Activated naive CD4-positive, alpha-beta T cell treated with anti-CD3 and anti-CD28 coated beads, Interleukin-2, amount 50 U/mL, for 16 hours (primary cell): ENCODE measurements around the gene DROSHA.
"Not testable (repeated sequence)": the region's sequence is repeated elsewhere in the genome, so short reads cannot be mapped to it uniquely, and the experiment has no call there.

Experiments used
- DNase-seq: peaks from one replicate; pipeline ENCODE4 v3.0.0-alpha.2; 2020

DROSHA gene

DNA sequence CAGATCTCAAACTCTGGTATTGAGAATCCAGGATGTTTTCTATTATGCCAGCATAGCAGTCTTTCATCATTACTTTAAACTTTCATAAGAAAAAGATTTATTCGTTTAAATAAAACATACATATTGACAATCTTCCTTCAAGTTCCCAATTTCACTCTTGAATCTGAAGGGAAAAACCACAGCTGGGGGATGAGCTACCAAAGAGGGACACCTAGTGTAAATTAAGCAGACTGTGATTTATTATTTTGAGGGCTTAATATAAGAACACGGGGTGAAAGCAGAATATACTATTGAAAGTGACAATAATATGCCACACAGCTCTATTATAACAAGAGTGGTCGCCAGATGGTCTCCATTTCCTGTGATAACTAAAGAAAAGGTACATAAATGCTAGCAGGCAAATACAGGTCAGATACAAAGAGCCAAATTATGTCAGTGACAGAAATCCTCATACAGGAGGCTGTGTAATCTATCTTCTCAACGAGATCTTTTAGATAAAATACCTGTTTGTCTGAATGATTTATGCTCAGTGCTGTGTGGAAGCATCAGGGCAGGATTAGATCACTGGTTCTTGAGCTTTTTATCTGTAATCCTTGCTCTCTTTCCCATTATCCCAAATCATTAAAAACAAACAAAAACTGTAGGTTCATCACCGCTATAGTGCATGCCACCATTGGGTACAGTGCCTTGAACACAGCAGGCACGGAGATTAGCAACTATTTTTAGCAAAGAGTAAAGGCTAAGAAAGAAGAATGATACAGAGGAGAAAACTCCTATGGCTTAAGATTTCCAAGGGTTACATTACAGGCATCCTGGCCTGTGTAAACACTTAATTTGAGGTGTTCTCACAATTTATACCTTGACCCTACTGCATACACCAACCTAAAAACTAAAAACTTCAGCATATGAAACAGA, 116.6 kb downstream of the DROSHA start:
- no peak for DNase-seq

DNA sequence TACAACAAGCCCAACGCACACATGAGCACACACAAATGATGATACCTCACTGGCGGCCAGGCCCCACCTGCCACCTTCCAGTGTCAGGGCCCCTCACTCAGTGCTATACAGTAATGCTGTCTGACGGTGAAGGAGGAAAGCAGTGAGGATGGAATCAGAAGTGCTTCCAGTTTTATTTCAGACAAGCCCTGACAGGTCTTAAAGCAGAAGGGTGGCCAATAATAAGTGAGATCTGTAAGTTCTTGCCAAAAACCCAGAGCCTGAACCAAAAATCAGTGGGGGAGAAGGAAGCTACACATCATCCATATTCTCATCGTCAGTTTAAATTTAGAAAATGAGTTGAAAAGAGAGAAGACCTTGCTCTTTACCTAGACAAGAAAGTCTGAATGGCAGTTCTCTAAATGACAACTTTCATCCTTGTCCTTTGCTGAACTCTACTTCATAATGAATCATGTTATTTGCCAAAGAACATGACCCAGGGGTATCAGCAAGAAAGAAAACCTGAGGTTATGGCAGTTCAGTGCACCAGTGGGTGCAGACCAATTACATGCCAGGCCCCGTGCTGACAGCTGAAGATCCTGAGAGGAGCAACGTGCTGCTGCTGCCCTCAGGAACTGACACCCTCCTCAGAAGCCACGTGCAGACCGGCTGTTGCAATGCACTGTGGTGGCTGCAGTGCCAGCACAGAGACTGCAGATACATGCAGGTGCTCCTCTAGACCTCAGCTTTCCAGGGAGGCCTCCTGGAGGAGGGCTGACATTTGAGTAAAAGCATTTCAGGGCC, 118.7 kb downstream of the DROSHA start:
- no peak for DNase-seq

DNA sequence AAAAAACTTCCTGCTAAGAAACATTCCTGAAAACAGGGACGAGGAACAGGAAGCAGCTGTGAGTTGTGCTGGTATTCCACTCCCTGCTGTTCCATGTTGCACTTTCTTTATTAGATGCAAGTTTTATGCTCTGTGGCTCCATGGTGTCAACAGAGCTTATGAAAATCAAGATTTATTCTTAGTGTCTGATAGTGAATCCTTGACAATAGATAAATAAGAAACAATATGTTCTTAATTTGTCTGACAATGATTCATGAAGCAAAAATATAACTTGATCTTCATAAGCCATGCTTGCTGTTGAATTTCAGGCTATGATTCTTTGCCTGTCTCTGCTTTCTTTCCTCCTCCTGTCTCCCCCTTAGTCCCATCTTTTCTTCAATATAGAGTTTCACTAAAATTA, 119.6 kb downstream of the DROSHA start:
- no peak for DNase-seq

DNA sequence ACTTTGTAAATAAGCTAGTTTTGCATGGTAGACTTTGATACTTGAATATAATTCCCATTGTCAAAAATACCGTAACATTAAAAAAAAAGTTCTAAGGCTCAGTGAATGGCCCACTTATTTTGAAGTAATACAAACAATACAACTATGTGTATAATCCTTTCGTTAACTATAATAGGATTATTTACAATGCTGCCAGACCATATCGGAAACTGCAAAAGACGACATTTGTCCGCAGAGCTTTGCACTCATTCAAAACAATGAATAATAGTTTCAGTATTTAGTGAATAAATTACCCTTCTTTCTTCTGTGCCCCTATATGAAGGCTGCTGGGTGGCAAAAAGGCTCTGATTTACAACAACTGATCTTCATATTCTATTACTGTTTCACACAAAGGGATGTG, 121.8 kb downstream of the DROSHA start:
- no peak for DNase-seq

DNA sequence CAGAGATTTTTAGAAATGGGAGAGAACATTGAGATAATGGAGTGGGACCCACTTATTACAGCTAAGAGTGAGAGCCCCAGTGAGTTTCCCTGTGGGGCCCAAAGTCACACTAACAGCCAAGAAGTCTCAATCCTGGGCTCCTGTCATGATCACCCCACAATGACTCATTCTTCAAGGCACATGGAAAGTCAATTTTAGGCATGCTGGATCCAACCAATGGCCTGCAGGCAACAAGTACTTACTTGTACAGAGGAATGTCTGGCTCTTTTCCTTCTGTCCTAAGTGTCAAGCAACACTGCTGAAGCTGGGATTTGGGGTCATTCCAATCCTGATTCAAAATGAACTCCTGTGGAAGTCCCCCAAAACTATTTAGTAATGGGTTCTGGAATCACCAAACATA, 123.1 kb downstream of the DROSHA start:
- no peak for DNase-seq

DNA sequence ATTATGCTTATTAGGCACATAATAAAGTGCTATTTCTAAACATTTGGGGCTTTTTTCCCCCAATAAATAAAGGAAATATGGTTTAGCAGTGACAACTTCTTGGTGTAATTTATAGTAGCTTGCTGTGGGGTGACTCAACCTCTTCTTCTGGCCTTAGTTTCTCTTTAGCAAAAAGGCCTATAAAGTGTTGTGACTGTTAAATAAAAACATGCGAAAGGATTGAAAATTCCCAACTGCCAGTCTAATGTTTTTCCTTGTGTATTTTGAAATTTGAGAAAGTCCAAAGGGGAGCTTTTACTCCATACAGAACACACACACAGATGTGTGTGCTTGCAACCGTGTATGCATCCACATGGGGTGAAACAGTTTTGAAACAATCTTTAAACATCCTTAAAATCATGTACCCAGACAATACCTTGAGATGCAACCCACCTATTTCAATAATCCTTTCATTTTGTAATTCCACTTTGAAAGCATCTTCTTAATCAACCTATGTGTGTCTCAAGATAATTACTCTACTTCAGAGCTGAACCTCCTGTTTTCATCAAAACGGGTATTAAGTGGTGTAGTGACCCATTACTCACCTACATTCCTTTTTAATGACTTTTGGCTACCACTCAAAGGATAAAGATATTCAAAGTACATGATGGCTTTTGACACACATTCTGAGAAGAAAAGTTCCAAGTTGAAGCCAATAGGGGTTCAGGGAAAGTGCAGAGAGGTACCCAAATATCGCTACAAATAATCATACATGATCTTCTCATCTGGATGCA, 123.8 kb downstream of the DROSHA start:
- DNase-seq, result no peak

DNA sequence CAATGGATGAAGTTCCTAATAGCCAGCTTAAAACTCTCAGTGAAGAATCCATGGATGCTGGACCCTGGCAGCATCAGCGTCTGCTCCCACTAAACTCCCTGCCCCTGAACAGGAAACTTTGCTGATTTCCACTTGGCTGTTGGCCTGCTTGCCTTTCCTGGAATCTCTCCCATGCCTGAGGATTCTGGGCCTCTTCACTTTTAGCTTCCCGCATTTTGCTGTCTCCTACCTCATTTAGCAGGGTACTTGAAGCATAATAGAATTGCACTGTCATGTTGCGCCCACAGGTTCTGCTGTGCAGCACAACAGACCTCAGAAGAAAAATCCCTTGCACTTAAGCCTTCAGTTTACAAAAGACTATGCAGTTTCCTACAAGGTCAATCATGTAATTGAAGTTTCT, 127.6 kb downstream of the DROSHA start:
- DNase-seq, result no peak

DNA sequence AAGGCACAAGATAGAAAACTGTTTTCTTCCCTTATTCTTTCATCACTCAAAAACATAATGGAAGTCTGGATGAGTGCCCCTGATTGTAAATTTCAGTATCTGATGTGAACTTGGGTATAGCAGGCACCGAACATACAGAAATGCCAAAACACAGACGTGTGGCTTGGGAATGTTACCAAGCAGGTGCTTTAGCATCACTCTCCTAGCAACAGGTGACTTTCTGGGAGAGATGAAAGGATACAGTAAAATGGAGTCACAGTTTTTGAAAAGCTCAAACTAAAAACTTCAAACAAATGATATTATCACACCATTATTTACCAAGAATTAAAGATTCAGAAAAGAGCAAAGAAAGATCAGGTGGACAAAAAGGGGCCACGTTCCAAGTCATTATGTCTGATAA, 130.2 kb downstream of the DROSHA start:
- no peak for DNase-seq

DNA sequence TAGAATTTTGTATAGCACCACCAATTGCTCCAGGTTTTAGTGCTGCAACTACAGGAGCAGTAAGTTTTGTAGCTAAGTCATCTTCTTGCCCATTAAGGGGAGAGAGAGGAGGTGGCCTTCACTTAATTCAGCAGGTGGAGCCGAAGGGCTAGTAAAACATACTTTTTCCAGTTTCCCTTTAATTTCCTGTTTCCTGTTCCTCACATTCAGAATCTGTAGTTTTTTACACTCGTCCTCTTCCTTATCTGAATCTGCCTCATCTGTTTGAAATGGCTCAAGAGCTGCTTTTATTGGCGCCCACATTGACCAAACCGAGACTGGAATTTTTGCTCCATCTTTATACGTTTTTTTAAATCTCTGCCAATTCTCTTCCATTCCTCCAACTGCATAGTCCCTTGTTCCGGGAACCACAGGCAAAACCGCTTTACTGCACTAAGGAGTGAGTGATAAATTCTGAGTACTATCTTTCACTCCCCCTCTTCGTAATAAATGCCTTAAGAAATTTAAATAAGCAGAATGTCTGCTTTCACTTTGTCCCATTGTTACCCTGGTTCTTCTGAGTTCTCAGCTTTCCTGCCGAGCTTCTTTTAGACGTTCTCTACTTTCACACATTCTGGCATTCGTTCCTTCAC, 133.9 kb downstream of the DROSHA start:
- DNase-seq, result no peak

DNA sequence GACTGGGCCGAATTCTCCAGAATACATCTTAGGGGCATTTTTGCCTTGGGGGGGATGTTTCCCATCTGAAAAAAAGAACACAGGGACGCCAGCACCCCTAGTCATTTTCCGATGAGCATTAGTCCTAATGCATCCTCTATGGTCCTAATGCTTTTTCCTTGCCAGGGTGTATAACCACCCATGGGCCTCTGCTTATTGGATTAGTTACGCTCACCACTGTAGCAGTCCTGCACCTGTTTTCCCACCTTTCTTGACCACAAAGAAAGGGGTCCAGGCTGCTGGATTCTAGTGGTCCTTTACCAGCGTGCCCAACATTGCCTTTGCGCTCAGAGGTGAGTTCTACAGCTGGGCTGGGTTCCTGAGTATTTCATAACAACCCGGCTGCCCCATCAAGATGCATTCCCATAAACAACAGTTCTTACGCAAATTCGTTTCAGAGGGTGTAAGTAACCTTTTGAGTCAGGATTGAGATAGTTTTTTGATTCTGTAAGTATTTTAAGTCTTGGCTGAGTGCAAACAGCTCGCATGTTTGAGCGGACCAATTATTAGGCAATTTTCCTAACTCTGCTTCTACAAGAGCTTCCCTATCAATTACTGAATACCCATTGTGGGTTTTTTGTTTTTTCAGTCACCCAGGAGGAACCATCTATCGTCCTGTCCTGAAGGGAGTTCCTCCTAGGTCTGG, 135.1 kb downstream of the DROSHA start:
- no peak for DNase-seq

DNA sequence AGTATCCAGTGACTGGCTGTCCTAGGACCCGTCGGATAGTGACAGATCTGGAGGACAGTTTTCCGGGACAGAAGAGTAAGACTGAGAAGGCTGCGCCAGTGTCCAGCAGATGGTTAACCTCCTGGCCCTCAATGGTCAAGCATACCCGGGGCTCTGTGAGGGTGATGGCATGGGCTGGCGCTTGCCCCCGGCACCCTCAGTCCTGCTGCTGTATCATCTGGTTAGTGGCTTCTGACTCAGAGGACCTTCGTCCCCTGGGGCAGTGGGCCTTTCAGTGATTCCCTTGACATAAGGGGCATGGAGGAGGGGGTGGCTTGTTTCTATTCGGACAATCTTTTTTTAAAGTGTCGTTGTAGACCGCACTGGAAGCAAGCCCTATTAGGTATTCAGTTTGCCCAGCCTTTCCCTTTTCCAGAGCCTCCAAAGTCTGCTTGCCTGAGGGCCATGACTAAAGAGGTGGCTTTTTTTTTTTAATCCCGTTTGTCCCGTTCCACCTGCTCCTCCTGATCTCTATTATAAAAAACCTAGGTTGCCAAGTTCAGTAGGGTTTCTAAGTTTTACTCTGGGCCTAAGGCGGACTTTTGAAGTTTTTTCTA, 136.3 kb downstream of the DROSHA start:
- DNase-seq, result not testable (repeated sequence)

DNA sequence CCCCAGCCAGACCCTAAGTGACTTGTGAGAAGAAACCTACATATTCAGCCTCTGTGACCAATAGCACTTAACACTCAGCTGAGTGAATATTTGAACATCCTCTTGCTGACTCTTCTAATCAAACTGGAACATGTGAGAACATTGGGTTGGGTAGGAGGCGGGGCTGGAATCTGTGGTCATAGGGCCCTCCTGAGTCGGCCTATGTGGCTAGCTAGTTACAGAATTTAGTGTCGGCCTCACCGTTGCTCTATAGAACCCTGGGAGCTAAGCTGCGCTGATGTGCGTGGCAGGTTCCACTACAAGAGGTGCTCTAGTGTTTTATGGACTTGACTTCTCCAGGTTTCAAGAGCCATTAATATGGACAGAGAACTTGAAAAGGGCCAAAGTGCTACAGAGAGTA, 138.8 kb downstream of the DROSHA start:
- no peak for DNase-seq

DNA sequence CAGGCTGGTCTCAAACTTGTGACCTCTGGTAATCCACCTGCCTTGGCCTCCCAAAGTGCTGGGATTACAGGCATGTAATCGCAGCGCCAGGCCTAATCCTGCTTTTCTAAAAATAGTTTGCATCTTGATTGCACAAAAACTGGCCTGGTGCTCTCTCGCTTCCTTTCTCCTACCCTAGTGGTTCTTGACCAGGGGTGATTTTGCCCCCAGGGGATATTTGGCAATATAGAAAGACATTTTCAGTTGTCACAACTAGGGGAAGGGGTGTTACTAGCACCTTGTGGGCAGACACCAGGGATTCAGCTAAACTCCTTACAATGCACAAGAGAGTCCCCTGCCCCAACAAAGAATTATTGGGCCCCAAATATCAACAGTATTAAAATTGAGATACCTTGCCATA, 139.8 kb downstream of the DROSHA start:
- DNase-seq, result no peak

DNA sequence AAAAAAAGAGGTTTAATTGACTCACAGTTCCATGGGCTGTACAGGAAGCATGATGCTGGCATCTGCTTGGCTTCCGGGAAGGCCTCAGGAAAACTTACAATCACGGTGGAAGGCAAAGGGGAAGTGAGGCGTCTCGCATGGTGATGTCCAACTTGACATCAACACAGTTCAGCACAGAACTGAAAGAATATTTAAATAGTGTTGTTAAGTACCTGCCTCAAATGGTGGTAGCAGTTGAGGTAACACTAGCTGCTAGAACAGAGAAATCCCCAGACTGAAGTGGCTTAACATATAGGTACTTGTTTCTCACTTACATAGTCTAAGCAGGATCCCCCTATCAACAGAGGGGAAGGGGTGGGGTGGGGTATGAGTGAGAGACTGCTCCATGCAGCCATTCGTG, 141.6 kb downstream of the DROSHA start:
- no peak for DNase-seq

DNA sequence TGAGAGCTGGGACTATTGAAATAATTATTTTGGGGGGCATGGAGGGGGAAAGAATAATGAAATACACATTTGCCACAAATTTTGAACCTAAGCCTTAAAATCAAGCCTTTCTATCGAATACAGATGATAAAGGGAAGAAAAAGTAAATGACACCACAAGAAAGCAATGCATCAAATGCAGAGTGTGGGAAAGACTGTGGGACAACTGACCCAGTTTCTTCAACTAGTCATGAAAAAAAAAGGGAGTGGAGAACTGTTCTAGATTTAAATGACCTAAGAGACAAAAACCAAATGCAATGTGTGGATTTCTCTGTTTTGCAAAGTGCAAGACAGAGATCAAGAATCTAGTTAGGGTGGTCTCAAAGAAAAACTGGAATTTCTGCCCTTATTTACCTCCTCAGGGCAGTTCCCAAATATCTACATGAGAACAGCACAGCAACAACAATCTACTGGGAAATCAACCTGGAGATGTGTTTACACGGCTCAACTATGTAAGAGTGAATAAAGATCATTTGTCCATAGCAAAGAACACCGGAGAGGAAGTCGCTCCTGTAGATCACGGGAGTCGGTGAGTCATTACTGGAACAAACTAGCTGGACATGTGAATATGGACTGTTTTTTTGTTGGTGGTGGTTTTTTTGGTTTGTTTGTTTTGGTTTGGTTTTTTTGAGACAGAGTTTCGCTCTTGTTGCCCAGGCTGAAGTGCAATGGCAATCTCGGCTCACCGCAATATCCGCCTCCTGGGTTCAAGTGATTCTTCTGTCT, 145.9 kb downstream of the DROSHA start:
- DNase-seq, result no peak

DNA sequence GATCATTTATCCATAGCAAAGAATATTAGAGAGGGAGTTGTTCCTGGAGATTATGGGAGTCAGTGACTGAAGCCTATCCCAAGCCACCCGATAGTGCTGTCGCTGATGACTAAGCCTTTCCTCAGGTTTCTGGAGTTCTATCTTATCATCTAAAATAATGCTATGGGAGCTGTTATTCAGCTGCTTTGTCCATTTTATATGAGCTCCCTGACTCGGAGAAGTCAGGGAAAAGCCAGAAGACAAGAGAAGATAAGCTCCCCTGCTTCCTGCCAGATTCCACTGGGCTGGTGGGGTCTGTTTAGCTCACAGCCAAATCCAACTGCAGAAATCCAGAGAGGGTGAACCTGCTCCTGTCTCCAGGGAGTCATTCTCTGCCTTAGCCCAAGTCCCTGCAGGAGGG, 148.2 kb downstream of the DROSHA start:
- DNase-seq, result no peak

DNA sequence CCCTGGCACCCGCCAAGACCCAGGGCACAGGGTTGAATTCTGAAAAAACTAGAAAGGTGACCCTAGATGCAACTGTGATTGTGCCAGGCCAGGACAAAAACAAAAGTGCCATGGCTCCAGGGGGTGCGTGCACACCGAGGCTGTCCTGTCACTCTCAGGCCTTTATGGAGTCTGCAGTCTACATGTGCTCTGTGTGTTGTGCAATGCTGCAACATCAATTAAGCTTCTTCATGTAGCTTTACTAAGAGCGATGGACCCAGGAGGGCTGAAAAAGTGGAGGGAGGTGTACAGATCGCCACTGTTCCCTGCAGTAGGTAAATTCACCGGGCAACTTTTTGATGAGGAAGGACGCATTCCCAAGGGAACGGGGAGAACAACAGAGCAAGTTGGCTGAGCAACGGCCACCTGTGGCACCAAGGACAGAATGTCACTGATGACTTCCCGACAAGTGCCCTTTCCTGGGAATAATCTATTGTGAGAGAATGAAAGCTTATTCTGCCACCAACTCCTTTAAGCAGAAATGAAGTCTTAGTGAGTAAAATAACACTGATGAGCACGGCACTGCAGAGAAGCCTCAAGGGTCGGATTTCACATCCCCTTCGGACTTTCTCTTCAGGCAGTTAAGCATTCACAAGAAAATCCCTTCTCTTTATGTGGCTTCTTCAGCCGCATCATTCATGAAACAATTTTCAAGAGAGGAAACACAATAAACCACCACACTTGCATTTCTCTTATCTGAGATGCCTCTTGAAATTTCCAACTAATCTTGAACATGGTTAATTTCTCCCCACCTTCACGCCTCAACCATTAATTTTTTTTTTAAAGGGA, 149.6 kb downstream of the DROSHA start:
- DNase-seq, result no peak

DNA sequence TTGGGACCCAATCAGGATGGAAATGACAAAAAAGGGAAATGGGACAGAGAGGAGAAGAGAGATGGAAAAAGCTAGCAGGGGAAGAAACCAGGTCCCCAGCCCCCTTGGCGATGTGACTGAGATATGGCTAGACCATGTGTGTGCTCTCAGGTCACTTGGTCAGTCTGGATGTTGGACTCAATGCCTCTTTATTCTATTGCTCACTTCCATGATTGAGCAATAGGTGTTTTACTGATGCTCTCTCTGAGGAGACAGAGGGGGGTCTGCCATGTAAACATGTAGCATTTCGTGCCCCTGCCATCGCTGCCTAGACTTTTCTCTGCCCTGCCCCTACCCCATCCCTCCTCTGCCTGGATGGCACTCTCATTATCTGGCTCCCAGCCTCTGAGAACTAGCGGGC, 150.6 kb downstream of the DROSHA start:
- DNase-seq, result no peak

DNA sequence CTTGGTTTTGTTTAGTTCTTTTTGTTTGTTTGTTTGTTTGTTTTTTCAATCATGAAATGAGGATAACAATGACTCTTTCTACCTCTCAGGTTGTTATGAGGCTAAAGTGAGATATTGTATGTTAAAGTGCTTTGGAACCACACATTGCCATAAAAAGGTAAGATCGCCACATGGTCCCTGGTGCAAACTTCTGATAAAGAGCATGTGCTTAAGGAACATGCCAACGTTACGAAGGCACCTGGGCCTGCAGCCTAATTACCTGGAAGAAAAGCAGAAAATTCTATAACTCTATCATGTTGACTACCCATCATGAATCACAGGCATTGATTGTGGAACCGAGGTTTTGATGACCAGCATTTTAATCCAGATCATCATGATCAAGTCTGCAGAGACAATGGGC, 151.8 kb downstream of the DROSHA start:
- no peak for DNase-seq

DNA sequence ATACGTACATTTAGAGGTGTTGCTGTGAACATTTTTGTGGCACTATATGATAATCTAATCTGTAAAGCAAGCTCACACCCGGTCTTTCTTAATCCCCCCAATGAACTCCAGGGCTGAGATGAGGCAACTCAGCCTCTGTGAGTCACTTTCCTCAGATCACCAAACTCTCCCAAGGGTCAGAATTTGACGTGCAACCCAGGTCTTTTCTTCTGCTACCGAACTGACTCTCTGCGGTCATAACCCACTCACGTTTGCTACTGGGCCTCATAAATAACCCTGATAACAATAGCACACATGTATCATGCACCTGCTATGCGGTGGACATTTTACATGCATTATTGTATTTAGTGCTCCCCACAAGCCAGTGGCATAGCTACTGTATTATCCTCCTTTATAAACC, 153.1 kb downstream of the DROSHA start:
- DNase-seq, result no peak
